HG02852 (cell line): Measurements from ENCODE around the gene OR5B21.

Experiments
- ATAC-seq: cut with Tn5 transposase; IDR thresholded peaks from one replicate; pipeline ENCODE4 v1.9.1; 2021; ENCODE audit warnings: mild to moderate bottlenecking, moderate library complexity; ENCODE audit not compliant: unreplicated experiment

OR5B21 gene

GRCh38 chr11:58494101-58494500 is 13.8 kb downstream of the OR5B21 start:
- ATAC-seq = no peak

GRCh38 chr11:58493676-58494075 is 14.2 kb downstream of the OR5B21 start:
- ATAC-seq = no peak

- no peak for ATAC-seq
Measured at GRCh38 chr11:58490827-58491226, 17.1 kb downstream of the OR5B21 start.

- no peak for ATAC-seq
Measured at GRCh38 chr11:58487170-58487569, 20.7 kb downstream of the OR5B21 start.

- ATAC-seq = no peak
Measured at GRCh38 chr11:58485961-58486360, 21.9 kb downstream of the OR5B21 start.

- no peak for ATAC-seq
Measured at GRCh38 chr11:58471892-58472291, 36.0 kb downstream of the OR5B21 start.

GRCh38 chr11:58466293-58466692 is 41.6 kb downstream of the OR5B21 start:
- no peak for ATAC-seq

GRCh38 chr11:58465690-58466089 is 42.2 kb downstream of the OR5B21 start:
- no peak for ATAC-seq
